Aorta (tissue), 5 donors: ENCODE measurements around the gene DARS1. TPM values are rescaled to one million over a fixed set of nuclear protein-coding genes. Genes with fewer than 3 reads are reported as not detected.

ENCODE experiments used
- ATAC-seq: fragments of 200-7000 bp; cut with Tn5 transposase; one replicate; pipeline ENCODE4 v1.9.1; 2022; ENCODE audit warnings: moderate library complexity; ENCODE audit not compliant: low FRiP score
- DNase-seq, 2 donors: peaks; one replicate each; pipeline ENCODE4 v3.0.0-alpha.2; 2020
- H3K27ac ChIP-seq, 2 donors: one replicate each; pipeline ENCODE4 v1.5.1; 2013; ENCODE audit warnings: low read length in 2 of 2, mild to moderate bottlenecking in 2 of 2, moderate library complexity in 2 of 2, control low read depth in 1 of 2, inconsistent platforms in 1 of 2, low read depth in 1 of 2
- H3K27me3 ChIP-seq, 2 donors: one replicate each; pipeline ENCODE4 v1.6.1; 2013; ENCODE audit warnings: control low read depth in 1 of 2, low read length in 1 of 2, mild to moderate bottlenecking in 1 of 2, moderate library complexity in 1 of 2; ENCODE audit not compliant: insufficient read depth in 2 of 2, control insufficient read depth in 1 of 2
- H3K36me3 ChIP-seq, 2 donors: one replicate each; pipeline ENCODE4 v1.6.1; 2013; ENCODE audit warnings: control low read depth in 1 of 2, low read length in 1 of 2, mild to moderate bottlenecking in 1 of 2; ENCODE audit not compliant: insufficient read depth in 2 of 2, control insufficient read depth in 1 of 2
- H3K4me1 ChIP-seq, 2 donors: one replicate each; pipeline ENCODE4 v1.6.1; 2013; ENCODE audit warnings: low read length in 2 of 2, control low read depth in 1 of 2, mild to moderate bottlenecking in 1 of 2, moderate library complexity in 1 of 2; ENCODE audit not compliant: insufficient read depth in 2 of 2, control insufficient read depth in 1 of 2
- H3K4me3 ChIP-seq, 2 donors: one replicate each; pipeline ENCODE4 v1.5.1; 2013; ENCODE audit warnings: low read length in 2 of 2, control low read depth in 1 of 2, mild to moderate bottlenecking in 1 of 2
- H3K9me3 ChIP-seq: one replicate; pipeline ENCODE4 v1.6.1; 2013; ENCODE audit warnings: mild to moderate bottlenecking, low read length; ENCODE audit not compliant: control insufficient read depth
- WGBS, 2 donors: extraction: QIAGEN DNeasy Blood & Tissue Kit; methylation state at CpG; one replicate each; pipeline ENCODE4 v1.1.7; 2013; 5-methylcytosine and 5-hydroxymethylcytosine counted together
- intact Hi-C, 2 donors: fragments of 100-400 bp; cut with DNase I; formaldehyde crosslinking; loops; one replicate each; pipeline versions ENCODE4 v1.14.2 to v1.15.0; 2022
- polyA plus RNA-seq, 2 donors: library from polyadenylated mRNA; stranded (reverse); fragments of 200-250 nt; gene quantifications; one replicate each; pipeline ENCODE4 v1.2.3, GENCODE V29; 2013
- total RNA-seq, 2 donors: library from RNA; stranded (reverse); fragmentation: NEBNext Ultra II Directional; extraction: Animal tissue kit (Norgen Biotek cat#: 25700); gene quantifications; one replicate each; pipeline ENCODE4 v1.2.1, GENCODE V29; 2021
- donor health status: healthy with polysubstance abuse.
- donor health status: Bipolar disorder and iron deficiency.
- donor health status: DM: no; HTN: no; CAD: no.
- donor health status: DM: no; HTN: no; CAD: no.
- donor health status: DM: yes; HTN: yes; CAD: no.

DARS1 gene
- total and polyA plus RNA-seq, 4 donors: 42.8 to 67.7 (median 53.4) TPM

GRCh38 chr2:136027112-136027511 lies 41.7 kb upstream of the DARS1 start:
- no peak for ATAC-seq
- Histone ChIP-seq H3K4me3 (no peak overlapping the region), H3K9me3 (no peaks in the 10 kb centered on the region), H3K36me3 (no peaks in the 10 kb centered on the region), H3K27me3 (no peaks in the 10 kb centered on the region), H3K4me1 (no peaks in the 10 kb centered on the region), H3K27ac (no peak overlapping the region)
- DNase-seq: no peak
- intact Hi-C loops: no loop called here
- whole genome bisulfite sequencing, 2 donors: 91 to 97% methylated on average over 7 of the region's 7 CpGs

- DNase-seq (peak; percentile 69 to 82), ATAC-seq (peak; percentile 71)
- no peaks in the 10 kb centered on the region for H3K27me3 ChIP-seq
- H3K4me3 ChIP-seq: no peak overlapping the region
- no peaks in the 10 kb centered on the region for H3K36me3 ChIP-seq
- WGBS, 2 donors: 32 to 33% methylated on average over 43 of the region's 43 CpGs
- no peak overlapping the region for H3K27ac ChIP-seq
- no peaks in the 10 kb centered on the region for H3K4me1 ChIP-seq
- intact Hi-C loops: no loop called here
- no peaks in the 10 kb centered on the region for H3K9me3 ChIP-seq
Observed at GRCh38 chr2:136025057-136025973, 39.9 kb upstream of the DARS1 start.

- Histone ChIP-seq H3K4me3 (no peak overlapping the region), H3K9me3 (no peaks in the 10 kb centered on the region), H3K27ac (no peak overlapping the region), H3K4me1 (no peaks in the 10 kb centered on the region), H3K36me3 (no peaks in the 10 kb centered on the region), H3K27me3 (no peaks in the 10 kb centered on the region)
- DNase-seq: no peak
- ATAC-seq: no peak
- WGBS, 2 donors: 97 to 98% methylated on average over 3 of the region's 3 CpGs
- intact Hi-C loops: no loop called here
Observed at GRCh38 chr2:136024616-136025015, 39.2 kb upstream of the DARS1 start.

DNA sequence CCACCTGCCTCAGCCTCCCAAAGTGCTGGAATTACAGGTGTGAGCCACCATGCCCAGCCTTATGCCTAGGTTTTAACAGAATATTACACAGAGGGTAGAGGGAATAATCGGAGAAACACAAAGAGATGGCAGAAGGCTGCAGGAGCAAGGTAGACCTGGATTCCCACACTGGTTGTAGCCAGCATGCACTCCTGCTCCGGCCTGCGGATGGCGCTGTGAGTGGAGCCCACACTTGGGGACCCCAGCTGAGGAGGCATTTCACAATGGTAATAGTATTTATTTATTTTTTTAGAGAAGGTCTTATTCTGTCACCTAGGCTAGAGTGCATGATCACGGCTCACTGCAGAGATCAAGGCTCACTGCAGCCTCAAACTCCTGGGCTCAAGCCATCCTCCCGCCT lies 38.8 kb upstream of the DARS1 start:
- ATAC-seq (no peak), DNase-seq (no peak)
- intact Hi-C loops: no loop called here
- H3K27me3 ChIP-seq: no peaks in the 10 kb centered on the region
- H3K9me3 ChIP-seq: no peaks in the 10 kb centered on the region
- H3K36me3 ChIP-seq: no peaks in the 10 kb centered on the region
- H3K4me1 ChIP-seq: no peaks in the 10 kb centered on the region
- no peak overlapping the region for H3K4me3 ChIP-seq
- 97 to 98% methylated on average over 6 of the region's 6 CpGs for WGBS, 2 donors
- H3K27ac ChIP-seq: no peak overlapping the region

DNA sequence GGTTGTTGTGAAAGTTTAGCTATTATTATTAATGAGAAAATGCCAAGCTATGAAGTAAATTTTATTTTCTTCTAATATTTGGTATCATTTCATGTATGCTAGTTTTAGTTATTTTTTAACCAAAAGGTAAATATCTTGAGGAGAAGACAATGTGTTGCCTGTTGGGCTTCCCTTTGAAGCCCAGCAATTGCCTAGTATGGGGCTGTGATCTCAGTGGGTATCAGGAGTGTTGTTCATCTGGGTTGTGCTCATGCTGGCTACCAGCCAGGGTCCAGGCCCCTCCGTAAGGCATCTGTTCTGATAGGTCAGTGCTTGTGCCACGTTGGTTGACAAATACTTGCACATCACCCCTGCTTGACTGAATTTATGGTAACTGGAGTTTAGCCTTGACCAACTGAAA lies 38.0 kb upstream of the DARS1 start:
- WGBS, 2 donors: 91 to 93% methylated on average over 2 of the region's 2 CpGs
- Histone ChIP-seq H3K27me3 (no peaks in the 10 kb centered on the region), H3K9me3 (no peaks in the 10 kb centered on the region), H3K4me1 (no peaks in the 10 kb centered on the region), H3K36me3 (no peaks in the 10 kb centered on the region), H3K4me3 (no peak overlapping the region), H3K27ac (no peak overlapping the region)
- DNase-seq: no peak
- no peak for ATAC-seq
- intact Hi-C loops: no loop called here

- ATAC-seq (no peak), DNase-seq (no peak)
- Histone ChIP-seq H3K9me3 (no peaks in the 10 kb centered on the region), H3K27me3 (no peaks in the 10 kb centered on the region), H3K27ac (no peak overlapping the region), H3K4me1 (no peaks in the 10 kb centered on the region), H3K36me3 (no peaks in the 10 kb centered on the region), H3K4me3 (no peak overlapping the region)
- intact Hi-C loops: no loop called here
- WGBS, 2 donors: 84% methylated on average over 3 of the region's 3 CpGs
Observed at GRCh38 chr2:136022396-136023146, 37.1 kb upstream of the DARS1 start.

DNA sequence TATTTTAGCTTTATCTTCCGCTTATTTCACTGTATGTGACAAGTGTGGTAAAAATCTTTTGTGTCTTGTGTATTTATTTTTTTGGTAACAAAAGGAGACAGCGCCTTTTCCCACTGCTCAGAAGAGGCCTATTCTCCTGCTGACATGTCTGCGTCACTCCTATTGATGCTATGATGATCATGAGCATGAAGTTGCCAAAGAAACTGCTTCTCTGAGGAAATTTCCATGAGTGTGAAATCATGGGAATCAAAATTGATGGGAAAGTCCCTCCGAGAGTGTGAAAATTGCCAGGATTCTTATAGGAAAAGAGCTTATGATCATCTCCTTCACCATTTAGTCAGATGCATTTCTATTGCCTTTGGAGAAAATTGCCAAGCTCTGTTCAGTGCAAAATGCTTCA lies 36.5 kb upstream of the DARS1 start:
- Histone ChIP-seq H3K4me3 (no peak overlapping the region), H3K36me3 (no peaks in the 10 kb centered on the region), H3K27me3 (no peaks in the 10 kb centered on the region), H3K27ac (no peak overlapping the region), H3K9me3 (no peaks in the 10 kb centered on the region), H3K4me1 (no peaks in the 10 kb centered on the region)
- DNase-seq (no peak), ATAC-seq (no peak)
- intact Hi-C loops: no loop called here
- WGBS, 2 donors: 97 to 98% methylated on average over 4 of the region's 4 CpGs

- H3K4me3 ChIP-seq: no peak overlapping the region
- H3K27me3 ChIP-seq: no peaks in the 10 kb centered on the region
- whole genome bisulfite sequencing, 2 donors: 61 to 62% methylated on average over 2 of the region's 2 CpGs
- ATAC-seq: no peak
- no peak for DNase-seq
- no peaks in the 10 kb centered on the region for H3K36me3 ChIP-seq
- no peaks in the 10 kb centered on the region for H3K9me3 ChIP-seq
- H3K4me1 ChIP-seq: no peaks in the 10 kb centered on the region
- intact Hi-C loops: no loop called here
- no peak overlapping the region for H3K27ac ChIP-seq
Observed at GRCh38 chr2:136021406-136021805, 36.0 kb upstream of the DARS1 start.

DNA sequence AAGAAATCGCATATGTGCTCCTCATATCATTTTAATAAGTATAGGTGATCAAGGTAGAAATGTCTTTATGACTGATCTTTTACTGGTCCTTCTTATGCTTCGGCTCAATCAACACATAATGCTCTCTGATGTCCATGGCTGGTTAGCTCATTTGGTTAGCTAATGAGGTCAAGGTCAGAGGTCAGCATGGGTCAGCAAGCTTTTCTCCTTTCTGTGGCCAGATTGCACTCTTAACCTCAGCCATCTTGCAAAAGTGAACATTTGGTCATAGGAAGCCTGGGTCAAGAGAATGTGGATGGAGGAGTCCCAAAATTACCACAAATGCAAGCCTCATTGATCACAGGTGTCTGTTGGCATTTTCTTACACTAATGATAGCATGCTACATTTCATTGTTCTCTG lies 35.4 kb upstream of the DARS1 start:
- DNase-seq: no peak
- no peaks in the 10 kb centered on the region for H3K4me1 ChIP-seq
- H3K4me3 ChIP-seq: no peak overlapping the region
- 85 to 86% methylated on average over 2 of the region's 2 CpGs for WGBS, 2 donors
- no peaks in the 10 kb centered on the region for H3K36me3 ChIP-seq
- no peaks in the 10 kb centered on the region for H3K27me3 ChIP-seq
- intact Hi-C loops: no loop called here
- no peak overlapping the region for H3K27ac ChIP-seq
- no peak for ATAC-seq
- H3K9me3 ChIP-seq: no peaks in the 10 kb centered on the region
